Astrocyte of the cerebellum (primary cell): ENCODE results near the gene APCDD1.
"Not testable (repeated sequence)": the region's sequence is repeated elsewhere in the genome, so short reads cannot be mapped to it uniquely, and the experiment has no call there.

Experiments used
- DNase-seq: peaks from one replicate; pipeline ENCODE4 v3.0.0-alpha.2; 2011; ENCODE audit warnings: low read depth
- H3K4me3 ChIP-seq: 2 replicates; pipeline ENCODE4 v1.5.1; 2011; ENCODE audit warnings: mild to moderate bottlenecking, low read depth, low read length, moderate library complexity
- in situ Hi-C: cut with HindIII; loops from 2 replicates; pipeline ENCODE4 v1.10.0; 2017; ENCODE audit warnings: low sequenced_read_pairs
- TF ChIP-seq, protein P1 (sequence below): IDR thresholded peaks from 2 replicates; pipeline ENCODE4 v1.5.1; 2012; ENCODE audit warnings: low read length, low read depth, moderate library complexity, mild to moderate bottlenecking; ENCODE audit errors: missing control alignments

Gene APCDD1

DNA sequence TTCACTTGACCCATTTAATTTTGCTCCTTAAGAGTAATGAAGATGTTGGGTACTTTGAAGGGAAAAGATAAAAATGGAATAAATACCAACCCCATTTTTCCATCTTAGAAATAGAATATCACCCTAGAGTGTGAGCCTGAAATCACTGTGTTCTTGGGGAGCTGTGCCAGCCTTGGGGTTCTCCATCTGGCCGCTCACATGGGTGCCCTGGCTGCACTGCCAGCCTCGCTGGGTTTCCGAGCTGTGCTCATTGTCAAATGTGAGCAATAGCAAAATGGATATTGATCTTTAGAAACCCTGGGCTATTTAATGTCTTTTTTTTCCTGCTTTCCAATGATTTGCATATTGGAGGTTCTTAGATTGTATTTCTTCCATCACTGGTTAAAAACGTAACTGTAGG lies 9.3 kb downstream of the APCDD1 start:
- H3K4me3 ChIP-seq, result no peak overlapping the region
- in situ Hi-C loops, result no loop called here
- TF ChIP-seq, protein P1, sequence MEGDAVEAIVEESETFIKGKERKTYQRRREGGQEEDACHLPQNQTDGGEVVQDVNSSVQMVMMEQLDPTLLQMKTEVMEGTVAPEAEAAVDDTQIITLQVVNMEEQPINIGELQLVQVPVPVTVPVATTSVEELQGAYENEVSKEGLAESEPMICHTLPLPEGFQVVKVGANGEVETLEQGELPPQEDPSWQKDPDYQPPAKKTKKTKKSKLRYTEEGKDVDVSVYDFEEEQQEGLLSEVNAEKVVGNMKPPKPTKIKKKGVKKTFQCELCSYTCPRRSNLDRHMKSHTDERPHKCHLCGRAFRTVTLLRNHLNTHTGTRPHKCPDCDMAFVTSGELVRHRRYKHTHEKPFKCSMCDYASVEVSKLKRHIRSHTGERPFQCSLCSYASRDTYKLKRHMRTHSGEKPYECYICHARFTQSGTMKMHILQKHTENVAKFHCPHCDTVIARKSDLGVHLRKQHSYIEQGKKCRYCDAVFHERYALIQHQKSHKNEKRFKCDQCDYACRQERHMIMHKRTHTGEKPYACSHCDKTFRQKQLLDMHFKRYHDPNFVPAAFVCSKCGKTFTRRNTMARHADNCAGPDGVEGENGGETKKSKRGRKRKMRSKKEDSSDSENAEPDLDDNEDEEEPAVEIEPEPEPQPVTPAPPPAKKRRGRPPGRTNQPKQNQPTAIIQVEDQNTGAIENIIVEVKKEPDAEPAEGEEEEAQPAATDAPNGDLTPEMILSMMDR, result no peak
- no peak for DNase-seq

DNA sequence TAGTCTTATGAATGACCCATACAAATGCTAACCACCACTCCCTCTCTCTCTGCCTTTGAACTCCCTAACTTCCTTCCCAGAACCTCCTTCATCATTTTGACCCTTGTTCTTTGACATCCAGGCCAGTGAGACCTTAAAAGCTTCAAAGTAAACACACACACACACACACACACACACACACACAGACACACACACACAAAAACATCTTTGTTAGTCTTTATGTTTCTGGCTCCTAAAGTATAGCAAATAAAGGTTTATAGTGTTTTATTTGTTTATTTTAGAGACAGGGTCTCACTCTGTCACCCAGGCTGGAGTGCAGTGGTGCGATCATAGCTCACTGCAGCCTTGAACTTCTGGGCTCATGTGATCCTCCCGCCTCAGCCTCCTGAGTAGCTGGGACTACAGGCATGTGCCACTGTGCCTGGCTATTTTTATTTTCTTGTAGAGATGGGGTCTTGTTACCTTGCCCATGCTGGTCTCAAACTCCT lies 9.8 kb downstream of the APCDD1 start:
- DNase-seq, in situ Hi-C loops: not testable (repeated sequence)

DNA sequence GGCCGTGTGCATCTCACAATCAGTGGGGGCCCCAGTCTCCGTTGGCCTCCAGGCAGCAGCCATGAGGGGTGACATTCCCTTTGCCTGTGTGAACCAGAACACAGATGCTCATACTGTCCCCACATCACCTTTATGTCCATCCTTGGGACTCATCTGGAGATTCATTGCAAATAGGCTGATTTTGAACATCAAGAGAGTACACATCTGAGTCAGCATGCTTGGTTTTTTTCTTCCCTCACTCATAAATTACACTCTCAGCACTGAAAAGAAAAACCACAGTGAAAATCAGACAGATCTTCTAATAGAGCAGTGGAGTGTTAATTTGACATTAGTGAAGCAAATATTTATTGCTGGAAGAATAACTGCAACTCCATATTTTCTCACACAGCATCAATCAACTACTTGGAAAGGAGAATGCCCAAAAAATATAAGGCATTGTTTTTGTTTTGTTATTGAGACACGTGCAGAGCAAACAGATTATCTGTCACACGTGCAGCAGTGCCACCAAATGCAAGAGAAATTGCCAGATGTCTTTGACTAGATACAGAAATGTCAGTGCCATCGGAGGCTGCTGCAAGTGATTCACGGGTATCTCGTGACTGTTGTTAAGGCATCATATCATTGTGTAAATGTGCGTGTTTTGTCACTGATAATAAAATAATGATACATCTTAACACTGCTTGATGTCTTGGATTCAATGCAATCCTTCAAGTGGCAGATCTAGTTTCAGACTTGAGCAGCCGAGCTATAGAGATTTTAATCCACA lies 10.9 kb downstream of the APCDD1 start:
- in situ Hi-C loops, result no loop called here
- DNase-seq, result no peak
- no peak overlapping the region for H3K4me3 ChIP-seq
- TF ChIP-seq, protein P1, result no peak

More for the DNA sequence above, 9.8 kb downstream of the APCDD1 start:
- H3K4me3 ChIP-seq, result not testable (repeated sequence)

DNA sequence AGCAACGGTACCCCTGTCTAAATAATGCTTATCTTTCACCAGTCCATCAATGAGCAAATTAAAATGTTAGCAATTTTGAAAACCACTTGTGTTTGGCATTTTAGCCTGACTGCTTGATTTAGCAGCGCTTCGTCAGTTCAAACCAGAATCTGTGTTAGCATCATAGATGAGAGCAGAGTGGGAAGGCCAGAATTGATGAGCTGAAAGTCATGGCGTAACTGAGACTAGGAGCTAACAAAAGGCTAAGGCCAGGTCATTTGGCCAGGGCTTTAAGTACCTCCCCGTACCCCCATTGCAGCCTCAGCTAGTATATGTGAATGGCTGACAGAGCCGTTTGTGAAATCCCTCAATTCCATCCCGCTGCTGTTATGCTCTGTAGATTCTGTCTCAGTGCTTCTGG lies 16.0 kb downstream of the APCDD1 start:
- no peak for DNase-seq
- H3K4me3 ChIP-seq, result no peak overlapping the region
- in situ Hi-C loops, result no loop called here
- TF ChIP-seq, protein P1, result no peak

DNA sequence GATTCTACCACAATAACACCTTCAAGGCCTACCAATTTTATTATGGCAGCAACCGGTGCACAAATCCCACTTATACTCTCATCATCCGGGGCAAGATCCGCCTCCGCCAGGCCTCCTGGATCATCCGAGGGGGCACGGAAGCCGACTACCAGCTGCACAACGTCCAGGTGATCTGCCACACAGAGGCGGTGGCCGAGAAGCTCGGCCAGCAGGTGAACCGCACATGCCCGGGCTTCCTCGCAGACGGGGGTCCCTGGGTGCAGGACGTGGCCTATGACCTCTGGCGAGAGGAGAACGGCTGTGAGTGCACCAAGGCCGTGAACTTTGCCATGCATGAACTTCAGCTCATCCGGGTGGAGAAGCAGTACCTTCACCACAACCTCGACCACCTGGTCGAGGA lies 17.1 kb downstream of the APCDD1 start:
- H3K4me3 ChIP-seq, result no peak overlapping the region
- DNase-seq, result no peak
- TF ChIP-seq, protein P1, result no peak
- in situ Hi-C loops, result no loop called here

DNA sequence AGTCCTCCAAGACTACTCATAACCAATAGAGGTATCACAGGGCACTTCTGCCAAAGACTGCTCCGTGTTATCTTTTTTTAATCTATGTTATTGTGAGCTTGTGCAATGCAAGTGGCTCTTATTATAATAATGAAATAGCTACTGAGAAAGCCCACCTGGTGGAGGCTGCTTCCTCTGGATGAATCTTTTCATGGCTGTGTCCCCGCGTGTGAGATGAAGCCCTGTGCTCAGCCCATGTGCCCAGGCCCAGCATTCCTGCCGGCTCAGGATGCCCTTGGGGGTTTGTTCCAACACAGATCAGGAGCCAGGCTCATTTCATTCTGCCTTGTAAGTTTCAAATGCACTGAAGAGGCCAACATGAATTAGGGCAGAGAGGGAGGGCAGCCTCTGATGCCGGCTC lies 18.7 kb downstream of the APCDD1 start:
- TF ChIP-seq, protein P1, result no peak
- H3K4me3 ChIP-seq, result no peak overlapping the region
- no peak for DNase-seq
- in situ Hi-C loops, result no loop called here

DNA sequence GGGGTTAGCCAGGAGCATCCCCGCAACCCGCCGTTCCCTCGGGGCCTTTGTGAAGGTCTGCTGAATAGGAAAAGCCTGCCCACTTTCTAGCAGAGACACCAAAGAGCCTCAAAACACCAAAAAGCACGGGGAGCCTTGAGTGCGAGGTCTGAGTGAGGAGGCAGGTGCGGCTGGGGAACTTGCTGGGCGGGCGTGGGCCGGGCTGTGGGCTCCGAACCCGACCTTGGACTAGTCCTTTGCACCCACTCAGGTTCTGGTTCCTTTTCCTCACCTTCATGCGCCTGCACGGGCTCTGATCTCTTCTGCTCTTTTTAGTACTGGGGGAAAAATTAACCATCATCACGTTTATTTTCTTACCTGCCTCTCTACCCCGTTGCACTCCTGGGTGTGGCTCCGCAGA lies 19.9 kb downstream of the APCDD1 start:
- no peak for DNase-seq
- no peak overlapping the region for H3K4me3 ChIP-seq
- TF ChIP-seq, protein P1, result no peak
- in situ Hi-C loops, result no loop called here
